CD4-positive, alpha-beta T cell (primary cell): ENCODE measurements around the gene KDM5A. TPM values are rescaled to one million over a fixed set of nuclear protein-coding genes. Genes with fewer than 3 reads are reported as not detected.
"Not testable (repeated sequence)": the region's sequence is repeated elsewhere in the genome, so short reads cannot be mapped to it uniquely, and the experiment has no call there.

ENCODE experiments used
- ATAC-seq: fragments of 200-7000 bp; cut with Tn5 transposase; one replicate; pipeline ENCODE4 v1.10.0; 2022; ENCODE audit warnings: mild to moderate bottlenecking; ENCODE audit not compliant: poor library complexity
- CTCF ChIA-PET: fragments of 350-600 bp; sonication (Branson Sonifier 250); formaldehyde crosslinking; loops from one replicate; lab custom pipeline; 2021; ENCODE audit warnings: antibody characterized with exemption, inconsistent platforms; lab: Charles Lee
- POLR2A ChIA-PET: fragments of 350-600 bp; sonication (Branson Sonifier 250); formaldehyde crosslinking; loops from one replicate; lab custom pipeline; 2021; ENCODE audit warnings: antibody characterized with exemption, inconsistent platforms; lab: Charles Lee
- DNase-seq, 14 experiments: peaks; one replicate each; pipeline ENCODE4 v3.0.0-alpha.2; 2013 to 2020; ENCODE audit warnings: mixed read lengths in 2 of 14
- H3K27ac ChIP-seq, 2 donors: one replicate each; pipeline versions ENCODE4 v1.5.1 to v1.7.0; 2013; ENCODE audit warnings: low read length in 2 of 2, low read depth in 1 of 2, mild to moderate bottlenecking in 1 of 2
- H3K27me3 ChIP-seq, 2 experiments: 1 replicate in 1 of 2; 2 replicates in 1 of 2; pipeline versions ENCODE4 v1.6.1 to v1.7.0; 2013; ENCODE audit warnings: low read length in 2 of 2, control low read depth in 1 of 2, mild to moderate bottlenecking in 1 of 2, moderate library complexity in 1 of 2; ENCODE audit not compliant: insufficient read depth in 2 of 2, control insufficient read depth in 1 of 2
- H3K36me3 ChIP-seq: one replicate; pipeline ENCODE4 v1.6.1; 2013; ENCODE audit warnings: low read length, control low read depth; ENCODE audit not compliant: insufficient read depth
- H3K4me1 ChIP-seq: one replicate; pipeline ENCODE4 v1.6.1; 2013; ENCODE audit warnings: low read length, control low read depth; ENCODE audit not compliant: insufficient read depth
- H3K4me3 ChIP-seq: one replicate; pipeline ENCODE4 v1.5.1; 2013; ENCODE audit warnings: mild to moderate bottlenecking, low read length, moderate library complexity
- H3K9me3 ChIP-seq, 2 experiments: 1 replicate in 1 of 2; 2 replicates in 1 of 2; pipeline versions ENCODE4 v1.6.1 to v1.7.0; 2013; ENCODE audit warnings: low read length in 2 of 2, mild to moderate bottlenecking in 2 of 2, control low read depth in 1 of 2, moderate library complexity in 1 of 2; ENCODE audit not compliant: control insufficient read depth in 1 of 2, insufficient read depth in 1 of 2
- H3K27ac Mint-ChIP-seq: one replicate; pipeline ENCODE4 v1.8.0; 2020; ENCODE audit warnings: mixed read lengths
- H3K27me3 Mint-ChIP-seq: one replicate; pipeline ENCODE4 v1.8.0; 2021; ENCODE audit warnings: mixed read lengths
- H3K36me3 Mint-ChIP-seq: one replicate; pipeline ENCODE4 v1.8.0; 2021; ENCODE audit warnings: low read depth, mixed read lengths
- H3K4me1 Mint-ChIP-seq: one replicate; pipeline ENCODE4 v1.8.0; 2021; ENCODE audit warnings: low read depth, mixed read lengths
- H3K4me3 Mint-ChIP-seq: one replicate; pipeline ENCODE4 v1.8.0; 2020; ENCODE audit warnings: mild to moderate bottlenecking, mixed read lengths
- H3K9me3 Mint-ChIP-seq: one replicate; pipeline ENCODE4 v1.8.0; 2020; ENCODE audit warnings: mixed read lengths
- CTCF ChIP-seq: fragments of 200-600 bp; IDR thresholded peaks from one replicate; pipeline ENCODE4 v1.8.0; 2022; ENCODE audit warnings: antibody characterized with exemption, mild to moderate bottlenecking
- intact Hi-C, 2 experiments: fragments of 100-400 bp; cut with DNase I in 1 of 2; cut with micrococcal nuclease in 1 of 2; formaldehyde crosslinking; loops; one replicate each; pipeline versions ENCODE4 v1.15.1 to v1.9.0; 2023 to 2025; cut with DNase I, micrococcal nuclease
- total RNA-seq, 174 experiments: library from RNA in 2 of 174; stranded (reverse) in 2 of 174; gene quantifications; one replicate each; pipeline ENCODE4 v1.2.3 and lab custom pipeline; 2021 to 2026

The KDM5A gene
- total RNA-seq, 2 experiments from 2014 or later, result 149 to 151 TPM

- intact Hi-C loops, result no loop called here
- ChIA-PET POLR2A (interaction anchor here (0.6 to 3.4 kb wide), 2 partner anchors 13 to 19 kb away, joined by 3 to 90 read pairs; partner anchors contain the start of gene CCDC77), CTCF (no interaction called here)
- H3K27me3 Mint-ChIP-seq, result no peaks in the 10 kb centered on the region
- peaks cover 58% of the 10 kb centered on the region for H3K36me3 Mint-ChIP-seq
- H3K4me3 Mint-ChIP-seq, result peak overlapping the region; percentile 99
- H3K9me3 ChIP-seq, result no peaks in the 10 kb centered on the region
- peak overlapping the region; percentile 90 to 93 for H3K27ac ChIP-seq
- no peak for TF ChIP-seq CTCF
- H3K4me1 Mint-ChIP-seq, result peaks cover 60% of the 10 kb centered on the region
- H3K27me3 ChIP-seq, result no peaks in the 10 kb centered on the region
- DNase-seq (no peak), ATAC-seq (no peak)
- peak overlapping the region; percentile 93 for H3K27ac Mint-ChIP-seq
- H3K36me3 ChIP-seq, result peaks cover 21% of the 10 kb centered on the region
- peaks cover 12% of the 10 kb centered on the region for H3K4me1 ChIP-seq
- peak overlapping the region; percentile 91 for H3K4me3 ChIP-seq
- no peaks in the 10 kb centered on the region for H3K9me3 Mint-ChIP-seq
Measured at GRCh38 chr12:388012-388411, 1.1 kb downstream of the KDM5A start.

- ATAC-seq, result no peak
- Histone ChIP-seq H3K4me1 (peaks cover 12% of the 10 kb centered on the region), H3K27ac (no peak overlapping the region), H3K27me3 (no peaks in the 10 kb centered on the region), H3K9me3 (no peaks in the 10 kb centered on the region), H3K4me3 (peak overlapping the region; percentile 91), H3K36me3 (peaks cover 35% of the 10 kb centered on the region)
- Mint-ChIP-seq H3K27me3 (no peaks in the 10 kb centered on the region), H3K4me3 (peak overlapping the region; percentile 99), H3K36me3 (peaks cover 69% of the 10 kb centered on the region), H3K4me1 (peaks cover 63% of the 10 kb centered on the region), H3K27ac (no peak overlapping the region), H3K9me3 (no peaks in the 10 kb centered on the region)
- intact Hi-C loops, result no loop called here
- no peak for TF ChIP-seq CTCF
- no peak for DNase-seq
- ChIA-PET POLR2A (interaction anchor here (0.7 kb wide), 1 partner anchor 21 kb away, joined by 4 read pairs; no protein-coding TSS in a partner anchor), CTCF (no interaction called here)
Measured at GRCh38 chr12:386651-387050, 2.5 kb downstream of the KDM5A start.

GRCh38 chr12:370739-371485 is 18.2 kb downstream of the KDM5A start:
- H3K4me1 Mint-ChIP-seq, H3K27me3 Mint-ChIP-seq, DNase-seq, H3K27me3 ChIP-seq, H3K9me3 Mint-ChIP-seq, intact Hi-C loops, H3K4me3 Mint-ChIP-seq, H3K9me3 ChIP-seq, H3K4me1 ChIP-seq, H3K27ac Mint-ChIP-seq, CTCF ChIA-PET, ATAC-seq, H3K4me3 ChIP-seq, H3K27ac ChIP-seq: not testable (repeated sequence)
- H3K36me3 ChIP-seq, result peaks cover 33% of the 10 kb centered on the region
- H3K36me3 Mint-ChIP-seq, result peaks cover 97% of the 10 kb centered on the region
- POLR2A ChIA-PET, result interaction anchor here (0.6 kb wide), 1 partner anchor 24 kb away, joined by 3 read pairs; no protein-coding TSS in a partner anchor
